GM19025 (cell line): ENCODE measurements around the gene ZFP30.

Experiments
- ATAC-seq: cut with Tn5 transposase; IDR thresholded peaks from one replicate; pipeline ENCODE4 v1.9.1; 2021; ENCODE audit warnings: mild to moderate bottlenecking, low read depth, moderate library complexity; ENCODE audit not compliant: unreplicated experiment

The ZFP30 gene

GRCh38 chr19:37564624-37565369, 90.5 kb downstream of the ZFP30 start:
- no peak for ATAC-seq
